GM21786 (cell line): ENCODE data around the gene CREM.

Experiments
- ATAC-seq: cut with Tn5 transposase; IDR thresholded peaks from one replicate; pipeline ENCODE4 v1.9.1; 2021; ENCODE audit not compliant: unreplicated experiment

CREM gene

GRCh38 chr10:35218339-35218955, 91.8 kb downstream of the CREM start:
- ATAC-seq = peak; percentile 62

DNA sequence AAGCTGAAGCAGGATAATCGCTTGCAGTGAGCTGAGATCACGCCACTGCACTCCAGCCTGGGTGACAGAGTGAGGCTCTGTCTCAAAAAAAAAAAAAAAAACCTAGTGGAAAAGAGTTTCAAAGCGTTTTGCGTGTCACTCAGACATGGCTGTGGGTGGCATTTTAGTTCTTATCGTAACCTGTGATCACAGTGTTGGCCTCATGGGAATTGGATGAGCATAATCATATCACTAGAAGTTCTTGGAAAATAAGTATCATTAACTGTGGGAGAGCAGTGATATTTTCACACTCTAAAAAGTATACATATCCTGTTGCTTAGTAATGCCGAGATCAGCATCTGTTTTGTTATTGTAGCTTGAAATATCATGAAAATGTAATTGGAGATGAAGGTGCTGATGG, 92.6 kb downstream of the CREM start:
- ATAC-seq = no peak

GRCh38 chr10:35219891-35220890, 93.5 kb downstream of the CREM start:
- no peak for ATAC-seq

GRCh38 chr10:35223016-35223415, 96.4 kb downstream of the CREM start:
- no peak for ATAC-seq

- ATAC-seq = no peak
Measured at GRCh38 chr10:35224045-35224740, 97.5 kb downstream of the CREM start.

GRCh38 chr10:35225204-35225603, 98.6 kb downstream of the CREM start:
- no peak for ATAC-seq

GRCh38 chr10:35226507-35226906, 99.9 kb downstream of the CREM start:
- no peak for ATAC-seq

DNA sequence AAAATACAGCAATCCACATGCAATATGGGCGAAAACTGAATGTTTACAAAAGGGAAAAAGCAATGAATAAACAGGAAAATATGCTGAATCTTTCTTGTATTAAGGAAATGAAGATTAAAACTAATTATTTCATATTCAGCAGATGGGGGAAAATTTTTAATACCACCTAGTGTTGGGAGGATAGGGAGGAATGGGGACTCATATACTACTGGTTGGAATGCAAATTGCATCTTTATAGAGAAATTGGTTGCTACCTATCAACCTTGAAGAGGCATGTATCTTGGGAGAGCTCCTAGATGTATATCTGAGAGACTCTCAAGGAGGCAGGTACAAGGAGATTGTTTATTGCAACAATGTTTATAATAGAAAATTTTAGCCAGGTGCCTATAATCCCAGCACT, 101.4 kb downstream of the CREM start:
- ATAC-seq = no peak

DNA sequence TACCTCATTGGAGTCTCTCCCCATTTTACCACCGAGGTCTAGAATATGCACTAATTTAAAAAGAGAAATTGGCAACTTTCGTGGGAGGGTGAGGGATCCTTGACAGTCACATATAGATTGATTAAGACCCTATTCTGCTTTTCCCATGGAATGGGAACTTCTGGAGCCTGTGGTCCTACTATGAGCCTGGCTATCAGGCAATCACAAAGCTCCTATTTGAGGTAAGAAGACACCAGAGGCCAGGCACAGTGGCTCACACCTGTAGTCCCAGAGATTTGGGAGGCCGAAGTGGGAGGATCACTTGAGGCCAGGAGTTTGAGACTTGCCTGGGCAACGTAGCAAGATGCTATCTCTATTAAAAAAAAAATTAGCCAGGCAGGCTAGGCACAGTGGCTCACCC, 105.0 kb downstream of the CREM start:
- ATAC-seq = no peak

- ATAC-seq = no peak
Measured at GRCh38 chr10:35232527-35232926, 105.9 kb downstream of the CREM start.

- no peak for ATAC-seq
Measured at GRCh38 chr10:35234073-35234472, 107.4 kb downstream of the CREM start.

- no peak for ATAC-seq
Measured at GRCh38 chr10:35236739-35237138, 110.1 kb downstream of the CREM start.

DNA sequence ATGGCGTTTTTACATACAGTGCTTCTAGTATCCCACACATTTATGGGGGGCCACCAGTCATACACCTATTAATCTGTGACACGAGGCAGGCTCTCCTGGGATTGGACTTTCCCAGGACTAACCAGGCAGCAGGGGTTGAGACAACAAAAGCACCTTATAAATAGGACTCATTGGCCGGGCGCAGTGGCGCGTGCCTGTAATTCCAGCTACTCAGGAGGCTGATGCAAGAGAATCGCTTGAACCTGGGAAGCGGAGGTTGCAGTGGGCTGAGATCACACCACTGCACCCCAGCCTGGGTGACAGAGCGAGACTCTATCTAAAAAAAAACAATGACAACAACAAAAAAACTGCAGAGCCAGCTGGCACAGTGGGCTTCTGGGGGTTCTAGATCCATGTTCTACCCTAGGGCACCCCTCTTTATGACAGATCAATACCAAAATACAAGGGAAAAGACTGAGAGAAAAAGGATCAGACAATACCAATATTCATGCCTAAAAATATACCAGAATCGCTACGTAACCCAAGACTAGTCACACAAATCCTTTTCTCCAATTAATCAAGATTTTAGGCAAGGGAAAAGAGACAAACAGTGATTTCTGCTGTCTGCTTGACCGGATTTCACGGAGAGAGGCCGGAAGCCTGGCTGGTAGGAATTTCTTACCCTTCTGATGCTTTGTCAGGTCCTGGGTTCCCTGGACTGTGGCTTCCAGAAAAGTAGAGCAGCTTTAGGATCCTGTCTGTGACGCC, 111.3 kb downstream of the CREM start:
- no peak for ATAC-seq

- ATAC-seq = no peak
Measured at GRCh38 chr10:35244549-35244948, 117.9 kb downstream of the CREM start.

DNA sequence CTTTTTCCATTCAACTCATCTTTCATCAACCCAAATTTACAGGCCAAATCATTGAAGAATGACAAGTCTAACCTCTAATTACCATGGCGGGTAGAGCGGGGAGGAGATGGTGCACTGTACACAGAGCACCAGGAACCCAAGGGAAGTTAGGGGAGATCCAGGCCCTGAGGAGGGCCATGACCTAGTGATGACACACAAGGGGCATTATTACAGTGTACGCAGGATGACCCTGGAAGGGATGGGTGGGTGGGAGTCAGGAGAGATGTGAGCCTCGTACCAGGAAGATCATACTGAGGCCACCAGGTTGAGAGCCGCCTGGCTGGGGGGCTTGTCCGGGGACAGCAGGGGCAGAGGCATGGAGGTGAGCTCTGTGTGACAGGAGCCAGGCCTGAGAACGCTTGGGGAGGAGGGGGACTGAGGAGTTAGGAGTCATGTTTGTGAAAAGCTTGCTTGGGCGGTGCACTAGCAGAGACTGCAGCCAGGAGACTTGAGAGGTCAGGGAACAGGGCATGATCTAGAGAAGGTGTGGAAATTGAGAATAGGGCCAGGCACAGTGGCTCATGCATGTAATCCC, 120.2 kb downstream of the CREM start:
- ATAC-seq = no peak

DNA sequence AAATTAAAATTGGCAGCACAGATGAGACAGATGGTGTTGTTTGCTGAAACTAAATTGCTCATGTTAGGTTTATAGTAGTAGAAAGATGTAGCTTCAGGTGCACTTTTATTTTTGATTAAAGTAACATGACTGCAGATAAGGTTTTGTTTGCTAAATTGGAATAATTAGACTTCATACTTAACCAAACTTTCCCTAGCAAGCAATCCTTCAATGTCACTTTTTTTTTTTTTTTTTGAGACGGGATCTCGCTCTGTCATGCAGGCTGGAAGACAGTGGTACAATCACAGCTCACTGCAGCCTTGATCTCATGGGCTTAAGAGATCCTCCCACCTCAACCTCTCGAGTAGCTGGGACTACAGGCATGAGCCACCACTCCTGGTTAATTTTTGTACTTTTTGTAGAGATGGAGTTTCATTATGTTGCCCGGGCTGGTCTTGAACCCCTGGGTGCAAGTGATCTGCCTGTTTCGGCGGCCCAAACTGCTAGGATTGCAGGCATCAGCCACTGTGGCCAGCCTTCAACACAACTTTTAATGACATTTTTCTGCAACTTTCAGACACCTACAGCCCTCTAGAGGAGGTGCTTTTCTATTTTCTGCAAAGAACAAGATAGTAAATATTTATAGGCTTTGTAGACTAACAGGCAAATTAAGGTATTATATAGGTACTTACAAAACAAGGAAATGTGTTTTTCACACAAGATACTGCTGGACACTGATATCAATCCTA, 124.9 kb downstream of the CREM start:
- ATAC-seq = no peak

- ATAC-seq = no peak
Measured at GRCh38 chr10:35257057-35257983, 130.7 kb downstream of the CREM start.

GRCh38 chr10:35259769-35260397, 133.2 kb downstream of the CREM start:
- no peak for ATAC-seq
